Calu3 (cell line): ENCODE results near the gene TGFBR3. TPM values are rescaled to one million over a fixed set of nuclear protein-coding genes. Genes with fewer than 3 reads are reported as not detected.

ENCODE experiments used
- BruUV-seq: library from RNA; stranded (reverse); fragments of 400-500 nt; replicated peaks from 2 replicates; lab custom pipeline; 2021; lab: Mats Ljungman, UMichigan
- CTCF ChIA-PET: fragments of 300-600 bp; sonication (Branson Sonifier 250); formaldehyde crosslinking; loops from one replicate; lab custom pipeline; 2022; ENCODE audit warnings: antibody characterized with exemption; lab: Charles Lee
- DNase-seq: peaks from one replicate; pipeline ENCODE4 v3.0.0; 2022
- H3K27ac Mint-ChIP-seq: one replicate; pipeline ENCODE4 v1.8.0; 2022; ENCODE audit warnings: mixed read lengths; ENCODE audit not compliant: unreplicated experiment
- H3K27me3 Mint-ChIP-seq: one replicate; pipeline ENCODE4 v1.8.0; 2022; ENCODE audit warnings: mixed read lengths; ENCODE audit not compliant: unreplicated experiment
- H3K36me3 Mint-ChIP-seq: one replicate; pipeline ENCODE4 v1.8.0; 2022; ENCODE audit warnings: mild to moderate bottlenecking, moderate library complexity, mixed read lengths; ENCODE audit not compliant: insufficient read depth, unreplicated experiment
- H3K4me1 Mint-ChIP-seq: one replicate; pipeline ENCODE4 v1.8.0; 2022; ENCODE audit warnings: mild to moderate bottlenecking, low read depth, mixed read lengths; ENCODE audit not compliant: unreplicated experiment
- H3K4me3 Mint-ChIP-seq: one replicate; pipeline ENCODE4 v1.8.0; 2022; ENCODE audit warnings: mild to moderate bottlenecking, low read depth, moderate library complexity, mixed read lengths; ENCODE audit not compliant: unreplicated experiment
- H3K9me3 Mint-ChIP-seq: one replicate; pipeline ENCODE4 v1.8.0; 2022; ENCODE audit warnings: low read depth, mixed read lengths; ENCODE audit not compliant: unreplicated experiment
- intact Hi-C: fragments of 100-400 bp; cut with micrococcal nuclease; formaldehyde crosslinking; loops from one replicate; pipeline ENCODE4 v1.10.0; 2022; ENCODE audit not compliant: unreplicated experiment
- total RNA-seq: library from RNA; stranded (reverse); gene quantifications from 2 replicates; pipeline ENCODE4 v1.2.3, GENCODE V29; 2022
- TF ChIP-seq, protein P1 (sequence below): fragments of 200-600 bp; IDR thresholded peaks from one replicate; pipeline ENCODE4 v1.8.0; 2022; ENCODE audit warnings: antibody characterized with exemption; ENCODE audit not compliant: unreplicated experiment

Gene TGFBR3
- total RNA-seq, 1 experiment from 2014 or later, result 10.8 TPM

DNA sequence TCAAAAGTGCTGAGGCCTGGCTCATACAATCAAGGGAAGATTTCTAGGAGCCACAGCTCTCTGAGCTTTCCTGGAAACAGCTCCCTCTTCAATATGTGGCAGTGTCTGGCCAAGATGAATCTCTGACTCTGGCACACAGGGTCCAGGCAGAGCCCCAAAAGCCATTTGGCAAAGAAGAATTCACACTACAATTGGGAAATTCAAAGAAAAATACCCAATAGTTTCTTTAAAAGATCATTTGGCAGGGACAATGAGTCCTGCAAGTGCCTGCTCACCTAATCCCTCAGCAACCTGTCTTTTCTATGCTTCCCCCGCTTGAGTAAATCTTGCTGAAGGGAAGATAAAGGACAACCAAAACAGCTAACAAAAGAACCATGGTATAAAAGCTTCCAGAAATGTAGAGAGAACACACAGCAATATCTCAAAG lies 124.6 kb downstream of the TGFBR3 start:
- BruUV-seq, result no TSS peak
- no peaks in the 10 kb centered on the region for H3K9me3 Mint-ChIP-seq
- intact Hi-C loops, result no loop called here
- DNase-seq, result no peak
- CTCF ChIA-PET, result no interaction called here
- no peaks in the 10 kb centered on the region for H3K27me3 Mint-ChIP-seq
- peaks cover 33% of the 10 kb centered on the region for H3K4me1 Mint-ChIP-seq
- H3K36me3 Mint-ChIP-seq, result no peaks in the 10 kb centered on the region
- TF ChIP-seq, protein P1, sequence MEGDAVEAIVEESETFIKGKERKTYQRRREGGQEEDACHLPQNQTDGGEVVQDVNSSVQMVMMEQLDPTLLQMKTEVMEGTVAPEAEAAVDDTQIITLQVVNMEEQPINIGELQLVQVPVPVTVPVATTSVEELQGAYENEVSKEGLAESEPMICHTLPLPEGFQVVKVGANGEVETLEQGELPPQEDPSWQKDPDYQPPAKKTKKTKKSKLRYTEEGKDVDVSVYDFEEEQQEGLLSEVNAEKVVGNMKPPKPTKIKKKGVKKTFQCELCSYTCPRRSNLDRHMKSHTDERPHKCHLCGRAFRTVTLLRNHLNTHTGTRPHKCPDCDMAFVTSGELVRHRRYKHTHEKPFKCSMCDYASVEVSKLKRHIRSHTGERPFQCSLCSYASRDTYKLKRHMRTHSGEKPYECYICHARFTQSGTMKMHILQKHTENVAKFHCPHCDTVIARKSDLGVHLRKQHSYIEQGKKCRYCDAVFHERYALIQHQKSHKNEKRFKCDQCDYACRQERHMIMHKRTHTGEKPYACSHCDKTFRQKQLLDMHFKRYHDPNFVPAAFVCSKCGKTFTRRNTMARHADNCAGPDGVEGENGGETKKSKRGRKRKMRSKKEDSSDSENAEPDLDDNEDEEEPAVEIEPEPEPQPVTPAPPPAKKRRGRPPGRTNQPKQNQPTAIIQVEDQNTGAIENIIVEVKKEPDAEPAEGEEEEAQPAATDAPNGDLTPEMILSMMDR, result no peak
- H3K4me3 Mint-ChIP-seq, result no peak overlapping the region
- H3K27ac Mint-ChIP-seq, result no peak overlapping the region

DNA sequence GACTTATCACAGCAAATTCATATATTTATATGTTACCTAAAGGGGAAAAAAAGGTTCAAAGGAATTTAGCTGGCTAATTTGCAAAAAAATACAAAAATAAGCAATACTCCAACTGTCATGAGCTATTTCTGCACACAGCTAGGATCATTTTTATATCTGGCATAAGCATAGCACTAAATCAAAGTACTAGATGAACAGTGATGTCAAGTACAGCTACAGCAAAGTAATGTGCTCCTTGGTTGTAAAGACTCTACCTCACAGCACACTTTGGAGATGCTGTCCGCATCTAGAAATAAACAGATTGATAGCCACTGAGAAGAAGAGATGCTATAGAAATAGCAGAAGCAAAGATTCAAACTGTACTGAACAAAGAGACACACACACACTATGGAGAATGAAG lies 125.4 kb downstream of the TGFBR3 start:
- intact Hi-C loops, result no loop called here
- BruUV-seq, result no TSS peak

DNA sequence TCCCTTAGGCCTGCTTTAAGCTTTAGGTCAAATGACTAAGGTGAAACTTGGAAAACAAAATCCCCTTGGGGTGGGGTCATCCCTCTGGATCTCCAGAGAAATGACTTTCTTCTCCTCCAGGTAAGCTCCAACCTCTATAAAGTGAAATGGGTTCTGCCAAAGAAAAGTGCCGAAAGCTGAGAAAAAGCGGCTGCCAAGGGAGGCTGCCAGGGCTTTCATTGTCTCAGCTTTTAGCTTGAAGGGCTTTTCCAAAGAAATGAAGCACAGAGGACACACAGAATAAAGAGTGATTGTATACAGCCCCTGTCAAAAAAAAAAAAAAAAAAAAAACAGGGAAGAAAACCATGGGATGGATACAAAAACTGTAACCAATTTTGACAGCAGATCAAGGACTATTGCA lies 126.9 kb downstream of the TGFBR3 start:
- Mint-ChIP-seq H3K9me3 (no peaks in the 10 kb centered on the region), H3K36me3 (no peaks in the 10 kb centered on the region), H3K4me1 (peaks cover 12% of the 10 kb centered on the region), H3K4me3 (no peak overlapping the region), H3K27me3 (no peaks in the 10 kb centered on the region), H3K27ac (no peak overlapping the region)
- TF ChIP-seq, protein P1, result no peak
- CTCF ChIA-PET, result interaction anchor here (0.7 kb wide), 1 partner anchor 334 kb away, joined by 4 read pairs; no protein-coding TSS in a partner anchor
- BruUV-seq, result no TSS peak
- intact Hi-C loops, result no loop called here
- no peak for DNase-seq

More for the DNA sequence above, 125.4 kb downstream of the TGFBR3 start:
- Mint-ChIP-seq H3K9me3 (no peaks in the 10 kb centered on the region), H3K4me1 (peaks cover 25% of the 10 kb centered on the region), H3K4me3 (no peak overlapping the region), H3K36me3 (no peaks in the 10 kb centered on the region), H3K27ac (no peak overlapping the region), H3K27me3 (no peaks in the 10 kb centered on the region)
- CTCF ChIA-PET, result no interaction called here
- TF ChIP-seq, protein P1, result no peak
- DNase-seq, result no peak

- Mint-ChIP-seq H3K4me3 (no peak overlapping the region), H3K27ac (no peak overlapping the region), H3K4me1 (peaks cover 11% of the 10 kb centered on the region), H3K9me3 (no peaks in the 10 kb centered on the region), H3K27me3 (no peaks in the 10 kb centered on the region), H3K36me3 (no peaks in the 10 kb centered on the region)
- no peak for DNase-seq
- intact Hi-C loops, result no loop called here
- CTCF ChIA-PET, result interaction anchor here (0.6 kb wide), 1 partner anchor 10 kb away, joined by 3 read pairs; no protein-coding TSS in a partner anchor
- no TSS peak for BruUV-seq
- TF ChIP-seq, protein P1, result no peak
Observed at GRCh38 chr1:91757763-91758460, 128.0 kb downstream of the TGFBR3 start.
